ENCODE data around the gene SPIN2B. TPM values are rescaled to one million over a fixed set of nuclear protein-coding genes. Genes with fewer than 3 reads are reported as not detected.
"Not testable (repeated sequence)": the region's sequence is repeated elsewhere in the genome, so short reads cannot be mapped to it uniquely, and the experiment has no call there.

The SPIN2B gene
- 1 to 10 TPM; 6.8 to 8.2 TPM for total RNA-seq

- CTCF ChIA-PET = no interaction called here
- peaks cover 10% of the 10 kb centered on the region for H3K4me1 Mint-ChIP-seq (ENCODE audit: low read depth)
Measured at GRCh38 chrX:57121162-57121755, at the start of gene SPIN2B. TSS of gene SPIN2B (minus strand) at chrX:57121548.

GRCh38 chrX:57156397-57157049, 35.2 kb upstream of the SPIN2B start:
- H3K27ac Mint-ChIP-seq = no peak overlapping the region
- peaks cover 16% of the 10 kb centered on the region for H3K36me3 Mint-ChIP-seq (ENCODE audit: low read depth)
- H3K4me3 Mint-ChIP-seq = no peak overlapping the region
- intact Hi-C loops (cut with micrococcal nuclease) = no loop called here
- H3K4me1 Mint-ChIP-seq (ENCODE audit: low read depth) = no peaks in the 10 kb centered on the region
- CTCF ChIA-PET = interaction anchor here (0.6 kb wide), 1 partner anchor 418 kb away, joined by 5 read pairs; no protein-coding TSS in a partner anchor
- H3K27me3 Mint-ChIP-seq (ENCODE audit: low read depth) = no peaks in the 10 kb centered on the region
- DNase-seq = peak; percentile 10
- peaks cover 8% of the 10 kb centered on the region for H3K9me3 Mint-ChIP-seq

More at GRCh38 chrX:57121162-57121755, at the start of gene SPIN2B:
- intact Hi-C loops (cut with micrococcal nuclease) = loop anchor here (1.0 kb wide), 2 partner anchors 126 to 166 kb away; partner anchors contain the start of gene SPIN3
- Mint-ChIP-seq H3K9me3 (no peaks in the 10 kb centered on the region), H3K36me3 (ENCODE audit: low read depth) (peaks cover 9% of the 10 kb centered on the region), H3K27ac (peak within 1 kb of the TSS; percentile 88), H3K27me3 (ENCODE audit: low read depth) (no peaks in the 10 kb centered on the region), H3K4me3 (peak within 1 kb of the TSS; percentile 89)
- peak; percentile 86 for DNase-seq

- H3K9me3 Mint-ChIP-seq = peaks cover 11% of the 10 kb centered on the region
- peaks cover 17% of the 10 kb centered on the region for H3K36me3 Mint-ChIP-seq (ENCODE audit: low read depth)
- H3K4me1 Mint-ChIP-seq (ENCODE audit: low read depth) = no peaks in the 10 kb centered on the region
- no peaks in the 10 kb centered on the region for H3K27me3 Mint-ChIP-seq (ENCODE audit: low read depth)
- CTCF ChIA-PET = no interaction called here
- DNase-seq = no peak
- no peak overlapping the region for H3K4me3 Mint-ChIP-seq
- intact Hi-C loops (cut with micrococcal nuclease) = no loop called here
- no peak overlapping the region for H3K27ac Mint-ChIP-seq
Measured at GRCh38 chrX:57155171-57155570, 33.8 kb upstream of the SPIN2B start.

- H3K4me3 Mint-ChIP-seq; DNase-seq; H3K27me3 Mint-ChIP-seq (ENCODE audit: low read depth); H3K4me1 Mint-ChIP-seq (ENCODE audit: low read depth); H3K27ac Mint-ChIP-seq; CTCF ChIA-PET; intact Hi-C loops (cut with micrococcal nuclease): not testable (repeated sequence)
- peaks cover 27% of the 10 kb centered on the region for H3K36me3 Mint-ChIP-seq (ENCODE audit: low read depth)
- peaks cover 14% of the 10 kb centered on the region for H3K9me3 Mint-ChIP-seq
Measured at GRCh38 chrX:57152222-57152621, 30.9 kb upstream of the SPIN2B start.

- no peak overlapping the region for H3K27ac Mint-ChIP-seq
- no peaks in the 10 kb centered on the region for H3K36me3 Mint-ChIP-seq (ENCODE audit: low read depth)
- no peaks in the 10 kb centered on the region for H3K9me3 Mint-ChIP-seq
- CTCF ChIA-PET = no interaction called here
- H3K4me3 Mint-ChIP-seq = no peak overlapping the region
- intact Hi-C loops (cut with micrococcal nuclease) = no loop called here
- no peak for DNase-seq
- H3K27me3 Mint-ChIP-seq (ENCODE audit: low read depth) = no peaks in the 10 kb centered on the region
- peaks cover 7% of the 10 kb centered on the region for H3K4me1 Mint-ChIP-seq (ENCODE audit: low read depth)
Measured at GRCh38 chrX:57138674-57139073, 17.3 kb upstream of the SPIN2B start.

GRCh38 chrX:57137501-57137900, 16.2 kb upstream of the SPIN2B start:
- Mint-ChIP-seq H3K4me3 (no peak overlapping the region), H3K4me1 (ENCODE audit: low read depth) (peaks cover 7% of the 10 kb centered on the region), H3K36me3 (ENCODE audit: low read depth) (no peaks in the 10 kb centered on the region), H3K27ac (no peak overlapping the region), H3K27me3 (ENCODE audit: low read depth) (no peaks in the 10 kb centered on the region), H3K9me3 (no peaks in the 10 kb centered on the region)
- CTCF ChIA-PET = no interaction called here
- intact Hi-C loops (cut with micrococcal nuclease) = no loop called here
- DNase-seq = no peak

- DNase-seq; H3K4me3 Mint-ChIP-seq; H3K9me3 Mint-ChIP-seq; intact Hi-C loops (cut with micrococcal nuclease); H3K36me3 Mint-ChIP-seq (ENCODE audit: low read depth); H3K27ac Mint-ChIP-seq; H3K27me3 Mint-ChIP-seq (ENCODE audit: low read depth); H3K4me1 Mint-ChIP-seq (ENCODE audit: low read depth); CTCF ChIA-PET: not testable (repeated sequence)
Measured at GRCh38 chrX:57137073-57137472, 15.7 kb upstream of the SPIN2B start, which contains the start of gene SPIN2A. TSS of gene SPIN2A (minus strand) at chrX:57137397. CDS start at chrX:57136597, 800 bp downstream.

GRCh38 chrX:57136589-57136988, 15.2 kb upstream of the SPIN2B start:
- H3K9me3 Mint-ChIP-seq; H3K4me1 Mint-ChIP-seq (ENCODE audit: low read depth); H3K36me3 Mint-ChIP-seq (ENCODE audit: low read depth); H3K27me3 Mint-ChIP-seq (ENCODE audit: low read depth); CTCF ChIA-PET; DNase-seq; intact Hi-C loops (cut with micrococcal nuclease); H3K27ac Mint-ChIP-seq; H3K4me3 Mint-ChIP-seq: not testable (repeated sequence)

GRCh38 chrX:57135287-57135686, 13.9 kb upstream of the SPIN2B start:
- H3K36me3 Mint-ChIP-seq (ENCODE audit: low read depth) = no peaks in the 10 kb centered on the region
- no peak for DNase-seq
- CTCF ChIA-PET = no interaction called here
- H3K27ac Mint-ChIP-seq = no peak overlapping the region
- intact Hi-C loops (cut with micrococcal nuclease) = no loop called here
- no peaks in the 10 kb centered on the region for H3K4me1 Mint-ChIP-seq (ENCODE audit: low read depth)
- H3K27me3 Mint-ChIP-seq (ENCODE audit: low read depth) = no peaks in the 10 kb centered on the region
- no peak overlapping the region for H3K4me3 Mint-ChIP-seq
- H3K9me3 Mint-ChIP-seq = no peaks in the 10 kb centered on the region

GRCh38 chrX:57134702-57135101, 13.4 kb upstream of the SPIN2B start:
- no peaks in the 10 kb centered on the region for H3K27me3 Mint-ChIP-seq (ENCODE audit: low read depth)
- no peak overlapping the region for H3K27ac Mint-ChIP-seq
- H3K4me1 Mint-ChIP-seq (ENCODE audit: low read depth) = no peaks in the 10 kb centered on the region
- DNase-seq = no peak
- no peaks in the 10 kb centered on the region for H3K36me3 Mint-ChIP-seq (ENCODE audit: low read depth)
- no peaks in the 10 kb centered on the region for H3K9me3 Mint-ChIP-seq
- intact Hi-C loops (cut with micrococcal nuclease) = no loop called here
- no peak overlapping the region for H3K4me3 Mint-ChIP-seq
- CTCF ChIA-PET = no interaction called here

GRCh38 chrX:57133706-57134105, 12.4 kb upstream of the SPIN2B start:
- intact Hi-C loops (cut with micrococcal nuclease) = no loop called here
- H3K27ac Mint-ChIP-seq = no peak overlapping the region
- no peaks in the 10 kb centered on the region for H3K9me3 Mint-ChIP-seq
- no peak overlapping the region for H3K4me3 Mint-ChIP-seq
- H3K27me3 Mint-ChIP-seq (ENCODE audit: low read depth) = no peaks in the 10 kb centered on the region
- H3K4me1 Mint-ChIP-seq (ENCODE audit: low read depth) = no peaks in the 10 kb centered on the region
- no peaks in the 10 kb centered on the region for H3K36me3 Mint-ChIP-seq (ENCODE audit: low read depth)
- DNase-seq = no peak
- CTCF ChIA-PET = interaction anchor here (0.6 kb wide), 1 partner anchor 21 kb away, joined by 4 read pairs; no protein-coding TSS in a partner anchor

- H3K9me3 Mint-ChIP-seq; H3K27me3 Mint-ChIP-seq (ENCODE audit: low read depth); intact Hi-C loops (cut with micrococcal nuclease): not testable (repeated sequence)
Measured at GRCh38 chrX:57133284-57133683, 11.9 kb upstream of the SPIN2B start.

GRCh38 chrX:57132046-57132445, 10.7 kb upstream of the SPIN2B start:
- Mint-ChIP-seq H3K9me3 (no peaks in the 10 kb centered on the region), H3K4me1 (ENCODE audit: low read depth) (no peaks in the 10 kb centered on the region), H3K27me3 (ENCODE audit: low read depth) (no peaks in the 10 kb centered on the region), H3K36me3 (ENCODE audit: low read depth) (peaks cover 1% of the 10 kb centered on the region), H3K4me3 (no peak overlapping the region), H3K27ac (no peak overlapping the region)
- intact Hi-C loops (cut with micrococcal nuclease) = no loop called here
- DNase-seq = no peak
- CTCF ChIA-PET = no interaction called here

More at GRCh38 chrX:57133284-57133683, 11.9 kb upstream of the SPIN2B start:
- not testable (repeated sequence) for H3K4me1 Mint-ChIP-seq (ENCODE audit: low read depth); H3K4me3 Mint-ChIP-seq; DNase-seq; H3K36me3 Mint-ChIP-seq (ENCODE audit: low read depth); H3K27ac Mint-ChIP-seq
- CTCF ChIA-PET = interaction anchor here (0.6 kb wide), 1 partner anchor 21 kb away, joined by 4 read pairs; no protein-coding TSS in a partner anchor
